Kidney epithelial cell (primary cell): ENCODE measurements around the gene MCM9. TPM values are rescaled to one million over a fixed set of nuclear protein-coding genes. Genes with fewer than 3 reads are reported as not detected.

Experiments
- DNase-seq: peaks from one replicate; pipeline ENCODE4 v3.0.0-alpha.2; 2010; ENCODE audit warnings: low read depth
- H3K27me3 ChIP-seq: 2 replicates; pipeline ENCODE4 v1.6.0; 2011; ENCODE audit warnings: low read length; ENCODE audit not compliant: control insufficient read depth, insufficient read depth
- H3K36me3 ChIP-seq: 2 replicates; pipeline ENCODE4 v1.5.1; 2011; ENCODE audit warnings: low read length; ENCODE audit not compliant: control insufficient read depth, insufficient read depth
- H3K4me3 ChIP-seq: 2 replicates; pipeline ENCODE4 v1.5.1; 2011; ENCODE audit warnings: low read depth, mild to moderate bottlenecking, control low read depth, low read length
- CTCF ChIP-seq: IDR thresholded peaks from 2 replicates; pipeline ENCODE4 v1.5.1; 2011; ENCODE audit warnings: mild to moderate bottlenecking, moderate library complexity, low read length, control low read depth, inconsistent platforms; ENCODE audit not compliant: insufficient read depth, poor library complexity, severe bottlenecking
- total RNA-seq: library from RNA; depleted of rRNA; stranded (reverse); fragments of >200 nt; gene quantifications from 2 replicates; pipeline ENCODE4 v1.2.3, GENCODE V29; 2015

The MCM9 gene
- total RNA-seq, 1 donor from 2014 or later = 14.2 TPM

- H3K27me3 ChIP-seq = no peaks in the 10 kb centered on the region
- no peaks in the 10 kb centered on the region for H3K36me3 ChIP-seq
- no peak for DNase-seq
- no peak for TF ChIP-seq CTCF
- no peak overlapping the region for H3K4me3 ChIP-seq
These were observed 39.8 kb upstream of the MCM9 start for GRCh38 chr6:118974790-118975189.

GRCh38 chr6:118971682-118972081 lies 36.7 kb upstream of the MCM9 start:
- no peak for TF ChIP-seq CTCF
- no peaks in the 10 kb centered on the region for H3K27me3 ChIP-seq
- H3K4me3 ChIP-seq = no peak overlapping the region

GRCh38 chr6:118970866-118971265 lies 35.9 kb upstream of the MCM9 start:
- DNase-seq = no peak
- no peaks in the 10 kb centered on the region for H3K27me3 ChIP-seq
- H3K4me3 ChIP-seq = no peak overlapping the region
- no peaks in the 10 kb centered on the region for H3K36me3 ChIP-seq
- no peak for TF ChIP-seq CTCF

More at GRCh38 chr6:118971682-118972081, 36.7 kb upstream of the MCM9 start:
- no peak for DNase-seq
- H3K36me3 ChIP-seq = no peaks in the 10 kb centered on the region

- peak; percentile 14 for TF ChIP-seq CTCF
- no peak overlapping the region for H3K4me3 ChIP-seq
- H3K27me3 ChIP-seq = no peaks in the 10 kb centered on the region
- H3K36me3 ChIP-seq = no peaks in the 10 kb centered on the region
- DNase-seq = no peak
These were observed 33.5 kb upstream of the MCM9 start for GRCh38 chr6:118968416-118968815.

- no peak for TF ChIP-seq CTCF
- Histone ChIP-seq H3K27me3 (no peaks in the 10 kb centered on the region), H3K36me3 (no peaks in the 10 kb centered on the region), H3K4me3 (no peak overlapping the region)
- no peak for DNase-seq
These were observed 32.3 kb upstream of the MCM9 start for GRCh38 chr6:118967239-118967638.

- Histone ChIP-seq H3K4me3 (no peak overlapping the region), H3K36me3 (no peaks in the 10 kb centered on the region), H3K27me3 (no peaks in the 10 kb centered on the region)
- no peak for DNase-seq
- TF ChIP-seq CTCF = no peak
These were observed 30.9 kb upstream of the MCM9 start for GRCh38 chr6:118965843-118966370.
